GM12878 (cell line): ENCODE measurements around the gene ZNF213. TPM values are rescaled to one million over a fixed set of nuclear protein-coding genes. Genes with fewer than 3 reads are reported as not detected.

Source experiments
- CBFB ChIP-seq: IDR thresholded peaks from 2 replicates; pipeline ENCODE4 v1.6.1; 2016; ENCODE audit warnings: antibody characterized with exemption, low read depth
- EGR1 ChIP-seq, 2 experiments: IDR thresholded peaks; 1 replicate in 1 of 2; 2 replicates in 1 of 2; pipeline ENCODE4 v1.6.1; 2011 to 2012; ENCODE audit warnings: low read depth in 2 of 2, low read length in 2 of 2, borderline replicate concordance in 1 of 2, mild to moderate bottlenecking in 1 of 2, moderate library complexity in 1 of 2
- ESRRA ChIP-seq: IDR thresholded peaks from 2 replicates; pipeline ENCODE4 v1.6.1; 2012; ENCODE audit warnings: mild to moderate bottlenecking, low read length, improper control_type of control experiment
- HDGF ChIP-seq: fragments of 450-650 bp; IDR thresholded peaks from 2 replicates; pipeline ENCODE4 v1.6.1; 2016; ENCODE audit warnings: antibody characterized with exemption
- IKZF1 ChIP-seq: fragments of 450-650 bp; conservative IDR thresholded peaks from 2 replicates; pipeline ENCODE4 v1.6.1; 2017; ENCODE audit warnings: antibody characterized with exemption, mild to moderate bottlenecking
- JUNB ChIP-seq: IDR thresholded peaks from 2 replicates; pipeline ENCODE4 v1.6.1; 2016; ENCODE audit warnings: antibody characterized with exemption, mild to moderate bottlenecking
- MTA2 ChIP-seq: fragments of 450-650 bp; IDR thresholded peaks from 2 replicates; pipeline ENCODE4 v1.6.1; 2016; ENCODE audit warnings: low read depth, mild to moderate bottlenecking, moderate library complexity
- MXI1 ChIP-seq: fragments of 150-350 bp; IDR thresholded peaks from 2 replicates; pipeline ENCODE4 v1.6.1; 2011; ENCODE audit warnings: low read depth, mild to moderate bottlenecking, inconsistent platforms, low read length, improper control_type of control experiment
- NBN ChIP-seq: fragments of 450-650 bp; IDR thresholded peaks from 2 replicates; pipeline ENCODE4 v1.6.1; 2016
- POLR2A ChIP-seq: IDR thresholded peaks from 2 replicates; pipeline ENCODE4 v1.6.1; 2011; ENCODE audit warnings: low read depth, mild to moderate bottlenecking, low read length
- RBBP5 ChIP-seq: fragments of 200-600 bp; sonication (generic); conservative IDR thresholded peaks from 2 replicates; pipeline ENCODE4 v1.6.1; 2016
- RUNX3 ChIP-seq: IDR thresholded peaks from 2 replicates; pipeline ENCODE4 v1.6.1; 2012; ENCODE audit warnings: low read length, inconsistent platforms
- SMARCA5 ChIP-seq: fragments of 450-650 bp; IDR thresholded peaks from 2 replicates; pipeline ENCODE4 v1.6.1; 2017; ENCODE audit warnings: mild to moderate bottlenecking
- STAT3 ChIP-seq: IDR thresholded peaks from 2 replicates; pipeline ENCODE4 v1.6.1; 2011; ENCODE audit warnings: low read depth, low read length, improper control_type of control experiment
- TAF1 ChIP-seq: IDR thresholded peaks from 2 replicates; pipeline ENCODE4 v1.6.1; 2011; ENCODE audit warnings: mild to moderate bottlenecking, low read depth, low read length, borderline replicate concordance
- polyA plus RNA-seq, 11 experiments: library from polyadenylated mRNA; depleted of rRNA in 4 of 11; unstranded in 6 of 11; stranded (reverse) in 5 of 11; fragments of >200 nt; fragmentation: Nextera tagmentation in 4 of 11; fragmentation: Illumina TruSeq in 1 of 11; extraction: Ambion mirVana in 4 of 11; extraction: Trizol in 1 of 11; gene quantifications; 1 replicate in 1 of 11; 2 replicates in 10 of 11; pipeline versions ENCODE4 v1.2.1 to v1.2.3, GENCODE V29; 2011 to 2016; ENCODE audit warnings: inconsistent platforms in 2 of 11, missing spikeins in 2 of 11, low read depth in 1 of 11
- total RNA-seq, 4 experiments: library from RNA; depleted of rRNA in 3 of 4; stranded (reverse); fragments of >200 nt in 3 of 4; fragmentation: Illumina TruSeq in 1 of 4; extraction: Trizol in 1 of 4; gene quantifications; 2 replicates each; pipeline versions ENCODE4 v1.2.1 to v1.2.3, GENCODE V29; 2013 to 2021
- TF ChIP-seq, protein P1 (sequence below), 3 experiments: IDR thresholded peaks in 2 of 3; conservative IDR thresholded peaks in 1 of 3; 2 replicates each; pipeline ENCODE4 v1.5.1; 2011; ENCODE audit warnings: low read depth in 3 of 3, low read length in 3 of 3, mild to moderate bottlenecking in 3 of 3, control low read depth in 2 of 3, moderate library complexity in 2 of 3, inconsistent platforms in 1 of 3, mixed read lengths in 1 of 3; ENCODE audit not compliant: control insufficient read depth in 2 of 3, insufficient read depth in 1 of 3; ENCODE audit errors: extremely low read depth in 1 of 3
- TF ChIP-seq, protein P2 (sequence below): IDR thresholded peaks from 2 replicates; pipeline ENCODE4 v1.6.1; 2012; ENCODE audit warnings: low read depth, low read length, improper control_type of control experiment

The ZNF213 gene
- total and polyA plus RNA-seq, 10 of the 15 experiments (the other 5 are each of a cell fraction or from before 2014, with no cell fraction given), result 0.53 to 9.4 (median 1.1) TPM

DNA sequence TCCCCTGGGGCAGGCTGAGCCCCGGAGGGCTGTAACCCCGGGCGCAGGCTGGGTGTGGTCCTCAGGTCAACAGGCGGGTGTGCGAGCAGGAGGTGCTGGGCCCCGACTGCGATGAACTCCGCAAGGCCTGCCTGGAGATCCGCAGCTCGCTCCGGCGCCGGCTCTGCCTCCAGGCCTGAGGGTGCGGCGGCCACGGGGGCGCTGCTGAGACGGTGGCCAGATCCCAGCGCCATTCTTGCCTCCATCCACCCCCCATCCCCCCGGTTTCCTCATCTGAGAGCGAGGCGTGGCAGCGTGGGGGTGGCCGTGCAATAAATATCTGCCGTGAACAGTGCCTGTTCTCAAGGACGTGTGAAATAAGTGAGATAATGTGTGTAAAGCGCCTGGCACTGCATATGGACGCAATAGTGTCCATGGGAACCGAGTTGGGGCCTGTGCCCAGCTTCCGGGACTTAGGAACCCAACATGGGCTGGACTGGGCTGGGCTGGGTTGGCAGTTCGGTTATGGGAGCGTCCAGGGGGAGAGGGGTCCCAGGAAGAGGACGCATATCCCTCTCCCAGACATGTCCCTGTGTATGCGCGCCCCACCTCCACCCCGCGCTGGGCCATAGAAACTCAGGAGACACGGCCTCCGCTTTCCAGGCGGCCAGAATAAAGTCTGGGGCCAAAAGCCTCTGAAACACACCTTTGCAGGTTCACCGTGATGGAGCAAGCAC lies 15.0 kb downstream of the ZNF213 start (continued):
- TF ChIP-seq, protein P1, sequence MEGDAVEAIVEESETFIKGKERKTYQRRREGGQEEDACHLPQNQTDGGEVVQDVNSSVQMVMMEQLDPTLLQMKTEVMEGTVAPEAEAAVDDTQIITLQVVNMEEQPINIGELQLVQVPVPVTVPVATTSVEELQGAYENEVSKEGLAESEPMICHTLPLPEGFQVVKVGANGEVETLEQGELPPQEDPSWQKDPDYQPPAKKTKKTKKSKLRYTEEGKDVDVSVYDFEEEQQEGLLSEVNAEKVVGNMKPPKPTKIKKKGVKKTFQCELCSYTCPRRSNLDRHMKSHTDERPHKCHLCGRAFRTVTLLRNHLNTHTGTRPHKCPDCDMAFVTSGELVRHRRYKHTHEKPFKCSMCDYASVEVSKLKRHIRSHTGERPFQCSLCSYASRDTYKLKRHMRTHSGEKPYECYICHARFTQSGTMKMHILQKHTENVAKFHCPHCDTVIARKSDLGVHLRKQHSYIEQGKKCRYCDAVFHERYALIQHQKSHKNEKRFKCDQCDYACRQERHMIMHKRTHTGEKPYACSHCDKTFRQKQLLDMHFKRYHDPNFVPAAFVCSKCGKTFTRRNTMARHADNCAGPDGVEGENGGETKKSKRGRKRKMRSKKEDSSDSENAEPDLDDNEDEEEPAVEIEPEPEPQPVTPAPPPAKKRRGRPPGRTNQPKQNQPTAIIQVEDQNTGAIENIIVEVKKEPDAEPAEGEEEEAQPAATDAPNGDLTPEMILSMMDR (IDR thresholded peaks at IDR 0.05 in 2 of 3, conservative IDR thresholded peaks at IDR 0.05 in 1 of 3; ENCODE audit: control insufficient read depth in 2 of 3, extremely low read depth in 1 of 3, insufficient read depth in 1 of 3, low read depth in 3 of 3, low read length in 3 of 3), result peak; percentile 55 to 63 (median 58)
- TF ChIP-seq RBBP5 (no peak), MXI1 (0 out of 2 replicates have a peak, but pooled peaks have one; percentile 13), MTA2 (no peak), EGR1 (IDR thresholded peaks at IDR 0.05; ENCODE audit: borderline replicate concordance in 1 of 2, low read depth in 2 of 2, low read length in 2 of 2) (0 out of 3 replicates have a peak, but pooled peaks of 1 of the 2 experiments have one; percentile 2), RUNX3 (peak; percentile 40), STAT3 (no peak), NBN (peak; percentile 57; the same call in 1 of the 2 replicates), CBFB (no peak), JUNB (no peak), HDGF (0 out of 2 replicates have a peak, but pooled peaks have one; percentile 44), TAF1 (peak; percentile 4; the same call in 1 of the 2 replicates), SMARCA5 (peak; percentile 54; the same call in 1 of the 2 replicates), IKZF1 (peak; percentile 21; the same call in 1 of the 2 replicates), ESRRA (no peak), POLR2A (0 out of 2 replicates have a peak, but pooled peaks have one; percentile 47)
- TF ChIP-seq, protein P2, sequence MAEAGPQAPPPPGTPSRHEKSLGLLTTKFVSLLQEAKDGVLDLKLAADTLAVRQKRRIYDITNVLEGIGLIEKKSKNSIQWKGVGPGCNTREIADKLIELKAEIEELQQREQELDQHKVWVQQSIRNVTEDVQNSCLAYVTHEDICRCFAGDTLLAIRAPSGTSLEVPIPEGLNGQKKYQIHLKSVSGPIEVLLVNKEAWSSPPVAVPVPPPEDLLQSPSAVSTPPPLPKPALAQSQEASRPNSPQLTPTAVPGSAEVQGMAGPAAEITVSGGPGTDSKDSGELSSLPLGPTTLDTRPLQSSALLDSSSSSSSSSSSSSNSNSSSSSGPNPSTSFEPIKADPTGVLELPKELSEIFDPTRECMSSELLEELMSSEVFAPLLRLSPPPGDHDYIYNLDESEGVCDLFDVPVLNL, result no peak
